HG03097 (cell line): ENCODE data around the gene PCDH9.

ENCODE experiments used
- ATAC-seq: cut with Tn5 transposase; IDR thresholded peaks from one replicate; pipeline ENCODE4 v1.9.1; 2021; ENCODE audit not compliant: unreplicated experiment, low FRiP score

The PCDH9 gene

DNA sequence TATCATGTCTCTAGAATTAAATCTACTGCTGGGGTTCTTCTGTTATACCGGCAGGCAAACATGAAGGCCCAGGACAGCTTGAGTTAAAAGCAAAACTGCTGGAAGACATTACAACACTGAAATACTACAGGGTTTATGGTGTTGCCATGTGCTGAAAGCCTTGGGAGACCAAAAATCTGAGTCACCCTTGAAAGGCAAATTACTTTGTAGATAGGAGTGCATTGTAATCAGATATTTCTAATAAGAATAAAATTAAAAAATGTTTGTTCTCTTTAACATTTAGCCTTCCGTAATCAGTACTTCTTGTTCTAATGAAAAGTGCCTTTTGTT lies 181.3 kb downstream of the PCDH9 start:
- ATAC-seq: no peak

DNA sequence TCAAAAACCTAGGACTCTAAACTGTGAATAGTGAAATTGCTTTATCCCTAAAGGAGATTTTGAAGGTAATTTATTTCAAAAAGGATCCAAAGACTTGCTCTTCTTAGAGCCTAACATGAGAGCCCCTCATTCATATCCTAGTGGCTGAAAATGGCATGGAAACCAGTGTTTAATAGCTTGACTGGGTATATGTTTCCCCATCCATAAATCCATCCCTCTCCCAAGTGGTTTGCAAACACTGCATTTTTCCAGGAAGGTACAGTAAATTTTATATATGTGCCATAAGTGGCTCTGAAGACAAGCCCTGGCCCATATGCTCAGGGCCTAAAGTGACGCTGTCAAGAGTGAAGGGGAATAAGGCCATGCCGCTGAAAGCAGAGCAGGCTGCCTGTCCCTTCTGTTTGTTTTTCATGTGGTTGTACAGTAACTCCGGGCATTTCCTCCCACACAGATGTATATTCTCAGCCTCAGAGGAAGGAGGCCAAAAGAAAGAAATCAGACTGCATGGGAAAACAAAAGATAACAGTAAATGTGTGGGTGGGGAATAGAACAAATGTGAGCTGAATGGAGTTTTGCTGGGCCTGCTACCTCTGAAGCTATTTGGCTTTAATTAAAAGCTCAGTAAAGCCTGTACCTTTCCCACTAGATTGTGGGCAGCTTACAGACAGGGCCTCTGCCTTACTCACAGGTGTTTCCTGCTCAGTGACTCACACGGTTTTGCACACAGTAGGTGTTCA lies 181.9 kb downstream of the PCDH9 start:
- ATAC-seq: peak; percentile 95

DNA sequence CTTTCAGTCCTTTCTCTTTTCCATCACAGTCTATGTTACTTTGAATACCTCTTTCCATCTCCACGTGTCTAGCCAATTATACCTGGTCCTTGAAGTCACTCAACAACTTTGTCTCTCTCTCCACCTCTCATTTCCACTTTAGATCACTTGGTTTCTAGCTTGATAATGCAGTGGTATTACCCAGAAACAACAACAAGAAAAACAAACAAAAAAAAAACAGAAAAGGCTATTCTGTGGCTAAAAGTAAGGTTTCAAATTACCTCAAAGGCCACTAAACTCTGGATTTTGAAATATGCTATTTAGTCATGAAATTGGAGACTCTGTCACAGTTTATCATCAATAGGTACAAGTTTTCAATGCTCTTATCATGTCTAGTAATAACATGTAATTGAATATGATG lies 184.8 kb downstream of the PCDH9 start:
- no peak for ATAC-seq

DNA sequence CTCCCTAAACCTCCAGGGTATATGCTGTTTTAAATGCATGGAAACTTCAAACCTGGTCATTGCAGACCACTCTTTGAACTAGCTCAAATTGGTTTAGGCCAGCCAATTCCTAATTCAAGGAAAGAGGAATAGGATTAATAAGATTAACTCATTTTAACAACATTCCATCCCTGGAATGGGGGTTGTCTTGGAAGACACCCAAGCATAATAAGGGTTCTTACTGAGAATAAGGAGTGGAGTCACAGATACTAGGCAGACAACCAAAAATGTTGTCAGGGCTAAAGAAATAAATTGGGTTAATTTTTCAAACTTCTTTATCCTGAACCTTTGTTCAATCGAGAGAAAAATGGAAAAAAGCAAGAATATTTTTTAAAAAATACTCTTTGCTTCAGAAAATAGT lies 186.2 kb downstream of the PCDH9 start:
- ATAC-seq: no peak

DNA sequence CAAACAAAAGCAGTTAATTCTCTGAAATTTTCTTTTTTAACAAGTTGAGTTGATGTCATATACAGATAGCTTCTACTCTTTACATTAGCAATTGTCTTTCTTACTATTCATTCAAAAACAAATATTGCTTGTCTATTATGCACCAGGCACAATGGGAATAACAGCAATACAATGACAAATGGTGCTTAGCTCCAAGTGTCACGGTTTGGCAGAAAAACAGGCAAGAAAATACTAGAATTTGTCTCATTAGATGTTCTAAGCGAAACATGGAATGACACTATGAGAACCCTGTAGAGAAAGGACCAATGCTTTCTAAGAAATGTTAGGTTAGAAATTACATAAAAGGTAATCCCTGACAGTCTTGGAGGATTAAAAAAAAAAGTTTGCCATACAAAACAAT lies 187.6 kb downstream of the PCDH9 start:
- ATAC-seq: no peak

DNA sequence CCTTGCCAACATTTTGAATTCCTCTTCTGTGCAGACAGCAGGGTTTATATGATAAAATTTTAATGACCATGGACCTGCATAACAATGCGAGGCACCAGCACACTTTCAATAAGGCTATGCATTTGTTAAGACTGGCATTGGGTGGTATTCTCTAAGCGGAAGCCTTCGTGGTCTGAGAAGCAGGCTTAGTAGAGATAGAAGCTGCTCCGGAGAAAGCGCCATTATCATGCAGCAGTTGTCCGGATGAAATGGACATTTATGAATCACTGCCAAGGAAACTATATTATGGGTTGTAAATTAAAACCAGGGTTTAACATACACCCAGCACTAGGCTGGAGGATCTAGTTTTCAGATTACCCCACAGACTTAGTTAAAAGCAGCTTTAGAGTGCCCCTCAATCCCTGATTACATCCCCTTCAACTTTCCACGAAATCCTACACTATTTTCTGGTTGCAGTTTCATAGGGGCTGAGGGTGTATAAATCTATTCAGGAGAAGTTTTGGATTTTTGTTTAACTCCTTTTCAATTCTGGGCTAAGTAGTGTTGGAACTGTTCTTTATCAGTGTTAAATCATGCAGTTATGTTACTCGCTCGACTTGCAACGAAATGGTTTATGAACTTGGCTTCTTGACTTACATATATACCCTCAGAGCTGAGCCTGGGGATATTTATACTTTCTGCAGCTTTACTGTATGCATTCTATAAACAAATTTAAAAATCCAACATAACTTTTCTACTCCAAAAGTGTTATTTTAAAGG lies 193.3 kb downstream of the PCDH9 start:
- no peak for ATAC-seq

DNA sequence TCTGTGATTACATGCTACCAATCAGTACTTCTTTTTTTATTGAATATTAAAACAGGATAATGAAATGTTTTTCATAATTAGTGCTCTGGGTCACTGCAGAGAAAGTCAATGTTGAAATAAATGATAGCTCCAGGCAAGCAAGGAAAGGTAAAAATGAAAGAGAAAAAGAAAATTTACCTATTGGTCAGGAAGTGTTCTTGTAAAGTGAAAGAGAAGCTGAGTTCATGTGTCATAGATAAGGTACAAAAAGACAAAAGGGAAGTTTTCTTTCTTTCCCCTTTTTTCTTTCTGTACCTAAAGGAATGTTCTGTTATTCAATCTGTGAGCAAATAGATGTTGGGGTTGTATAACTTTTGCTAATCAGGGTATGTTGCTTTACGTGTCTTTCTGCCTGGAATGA lies 197.0 kb downstream of the PCDH9 start:
- ATAC-seq: no peak

DNA sequence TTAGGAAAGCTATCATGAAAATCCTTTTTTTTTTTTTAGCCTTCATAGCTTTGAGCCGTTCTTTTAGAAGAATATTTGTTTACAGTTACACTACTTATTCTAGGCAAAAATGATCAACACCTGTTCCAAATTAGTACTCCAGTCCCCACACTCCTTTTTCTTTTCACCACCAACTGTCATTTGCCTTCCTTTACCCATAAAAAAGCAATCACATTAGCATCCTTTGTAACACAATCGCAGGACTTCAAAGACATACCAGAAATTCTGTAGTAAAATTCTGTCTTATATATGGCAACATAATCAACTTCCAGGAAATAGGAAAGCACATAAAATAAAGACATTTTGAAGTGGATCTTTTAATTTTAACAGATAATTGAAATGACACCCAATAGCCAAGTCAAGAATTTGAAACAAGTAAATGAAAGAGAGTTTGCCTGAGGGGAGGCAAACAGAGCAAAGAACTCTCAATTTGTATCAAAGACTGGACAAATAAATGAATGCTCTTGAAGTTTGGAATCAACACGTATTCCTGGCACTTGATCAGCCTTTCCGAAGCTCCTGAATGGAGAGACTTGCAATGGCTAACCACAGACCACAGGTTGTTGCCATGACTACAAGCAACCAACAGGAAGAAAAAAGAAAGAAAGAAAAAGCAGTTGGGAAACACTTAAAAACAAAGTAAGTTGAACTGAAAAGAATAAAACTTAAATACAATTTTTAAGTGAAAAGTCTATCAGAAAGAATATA lies 206.8 kb downstream of the PCDH9 start:
- no peak for ATAC-seq

DNA sequence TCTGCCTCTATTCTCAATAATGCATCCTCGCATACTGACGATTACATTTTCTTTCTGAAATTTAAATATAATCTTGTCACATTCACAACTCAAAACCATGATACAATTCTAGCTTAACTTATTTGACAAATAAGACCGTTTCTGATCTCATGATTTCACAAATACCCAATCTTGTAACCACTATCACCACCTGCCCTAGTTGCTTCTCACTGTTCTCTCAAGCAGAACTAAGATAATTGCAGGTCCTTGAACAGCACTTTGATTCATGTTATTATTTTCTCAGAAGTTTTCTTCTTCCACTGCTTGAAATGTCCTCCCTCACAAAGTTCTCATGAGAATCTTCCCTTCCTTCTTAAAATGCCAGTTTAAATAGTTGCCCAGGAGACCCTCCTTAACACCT lies 211.4 kb downstream of the PCDH9 start:
- ATAC-seq: no peak

DNA sequence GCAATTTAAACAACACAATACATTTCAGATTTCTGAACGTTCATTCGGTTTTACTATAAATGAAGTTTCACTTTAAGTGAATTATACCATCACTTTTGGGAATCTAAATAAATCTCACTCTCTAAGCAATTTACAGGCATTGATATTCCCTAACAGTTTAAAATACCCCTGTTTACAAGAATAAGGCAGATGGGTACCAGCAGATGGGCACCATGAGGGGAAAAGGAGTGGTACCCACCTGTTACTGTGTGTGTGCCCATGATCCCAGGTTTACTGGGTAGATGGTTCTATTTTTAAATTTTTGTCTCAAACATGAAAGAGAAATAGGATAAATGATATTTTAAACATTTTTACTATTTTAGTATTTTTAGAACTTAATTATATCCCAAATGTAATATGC lies 212.9 kb downstream of the PCDH9 start:
- ATAC-seq: no peak

DNA sequence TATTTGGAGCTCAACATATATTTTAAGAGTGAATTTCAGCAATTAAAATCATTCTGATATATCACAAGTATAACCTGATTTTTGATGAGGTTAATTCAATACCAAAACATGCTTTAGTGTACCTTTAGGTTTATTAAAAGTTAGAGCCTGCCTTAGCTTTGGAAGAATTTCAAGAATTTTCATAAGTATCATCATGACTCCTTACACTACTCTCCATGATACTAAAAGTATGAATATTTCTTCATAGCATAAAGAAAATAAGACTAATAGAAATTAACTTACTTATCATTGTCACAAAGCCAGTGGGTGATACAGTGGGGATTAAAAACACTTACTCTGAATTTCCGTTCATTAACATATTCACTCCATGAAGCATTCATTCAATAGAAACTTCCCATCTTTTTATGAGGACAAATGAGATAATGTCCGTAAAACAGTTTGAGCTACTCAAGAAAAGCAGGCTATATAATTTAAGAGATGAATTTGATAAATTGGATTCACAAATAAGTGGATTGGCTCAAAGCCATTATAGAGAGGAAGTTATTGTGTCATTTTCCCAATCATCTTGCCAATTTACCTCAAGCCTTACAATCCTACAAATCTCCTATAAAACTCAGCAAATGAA lies 214.0 kb downstream of the PCDH9 start:
- no peak for ATAC-seq

DNA sequence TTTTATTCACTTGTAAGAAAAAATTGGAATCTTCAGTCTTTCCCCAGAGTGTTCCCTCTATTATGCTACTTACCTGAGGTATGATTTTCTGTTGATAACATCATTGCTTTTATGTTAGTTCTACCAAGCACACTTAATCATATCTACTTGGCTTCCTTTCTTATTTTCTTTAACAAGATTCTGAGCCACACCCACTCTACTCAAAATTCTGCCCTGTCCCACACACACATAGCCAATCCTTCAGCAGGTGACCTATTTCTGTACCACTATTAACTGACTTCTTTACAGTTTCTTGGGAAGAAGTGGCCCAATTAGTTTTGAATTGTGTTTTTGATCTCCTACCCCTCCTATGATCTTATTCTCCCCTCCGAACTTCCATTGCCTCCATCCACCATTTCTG lies 215.7 kb downstream of the PCDH9 start:
- no peak for ATAC-seq

DNA sequence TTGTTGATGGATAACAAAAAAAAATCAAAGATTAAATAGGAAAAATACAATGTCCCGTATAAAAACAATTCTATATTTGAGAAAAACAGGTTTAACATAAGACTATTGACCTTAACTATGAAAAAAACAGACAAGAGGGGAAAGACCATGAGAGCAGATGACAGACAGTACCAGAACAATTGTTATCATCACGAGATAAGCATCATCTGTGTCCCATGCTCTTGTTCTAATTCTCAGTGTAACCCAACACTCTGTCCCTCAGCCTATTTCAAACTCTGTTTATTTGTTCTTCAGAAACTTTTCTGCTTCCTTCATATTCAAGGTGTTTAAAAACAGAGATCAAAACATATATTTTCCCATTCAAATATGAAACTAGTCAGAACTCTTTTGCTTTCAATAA lies 216.4 kb downstream of the PCDH9 start:
- ATAC-seq: no peak

DNA sequence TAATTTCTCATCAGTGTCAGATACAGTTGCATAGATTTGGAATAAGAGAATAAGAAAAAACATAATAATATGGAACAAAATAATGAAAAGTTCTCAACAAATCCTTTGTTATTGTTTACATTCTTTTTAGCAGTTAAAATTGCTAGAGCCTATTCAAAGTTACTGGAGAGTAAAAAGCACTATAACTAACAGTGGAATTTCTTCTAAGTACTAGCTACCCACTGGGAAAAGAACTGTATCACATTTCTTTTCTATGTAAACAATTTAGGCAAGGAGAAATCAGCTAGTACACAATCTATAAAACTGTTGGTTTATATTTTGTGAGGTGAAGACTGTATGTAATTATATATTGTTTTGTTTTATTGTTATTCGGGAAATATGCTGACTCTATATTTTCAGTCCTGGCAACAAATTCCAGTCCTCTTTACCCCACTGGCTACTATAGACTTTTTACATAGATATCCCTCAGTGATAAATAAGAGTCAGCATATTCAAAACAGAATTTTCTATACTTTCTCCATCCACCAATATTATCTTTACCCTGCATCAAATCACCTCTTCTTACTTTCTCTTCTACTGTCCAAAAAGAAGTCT lies 222.0 kb downstream of the PCDH9 start:
- ATAC-seq: no peak

DNA sequence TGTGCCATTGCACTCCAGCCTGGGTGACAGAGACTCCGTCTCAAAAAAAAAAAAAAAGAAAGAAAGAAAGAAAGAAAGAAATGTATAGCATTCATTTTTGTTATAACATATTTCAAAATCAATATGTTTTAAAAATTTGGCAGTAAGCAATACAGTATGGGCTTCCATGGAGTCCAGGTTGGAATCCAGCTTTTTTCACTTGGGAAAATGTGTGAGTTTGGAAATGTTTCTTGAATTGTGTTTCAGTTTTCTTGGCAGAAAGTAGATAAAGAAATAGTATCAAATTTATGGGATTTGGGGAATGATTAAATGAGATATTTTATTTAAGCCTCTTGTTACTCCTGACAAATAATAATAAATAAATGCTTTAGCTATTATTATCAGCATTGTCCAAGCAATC lies 225.6 kb downstream of the PCDH9 start:
- no peak for ATAC-seq

DNA sequence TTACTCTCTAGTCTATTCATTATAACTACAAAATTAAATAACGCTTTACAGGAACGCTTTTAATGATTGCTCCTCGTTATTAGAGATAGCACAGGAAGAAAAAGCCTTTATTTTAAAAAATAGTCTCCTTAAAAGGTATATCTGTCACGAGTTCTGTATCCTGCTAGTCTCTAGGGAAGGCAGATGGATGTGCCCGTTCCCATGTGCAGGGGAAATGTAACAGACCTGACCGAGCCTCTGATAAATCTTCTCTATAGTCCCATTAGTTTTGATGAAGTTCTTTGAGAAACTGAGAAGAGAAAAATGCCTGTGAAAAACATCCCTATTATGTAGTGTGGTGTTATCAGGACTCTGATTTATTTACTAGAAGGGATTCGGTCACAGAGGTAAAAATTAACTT lies 226.4 kb downstream of the PCDH9 start:
- no peak for ATAC-seq

DNA sequence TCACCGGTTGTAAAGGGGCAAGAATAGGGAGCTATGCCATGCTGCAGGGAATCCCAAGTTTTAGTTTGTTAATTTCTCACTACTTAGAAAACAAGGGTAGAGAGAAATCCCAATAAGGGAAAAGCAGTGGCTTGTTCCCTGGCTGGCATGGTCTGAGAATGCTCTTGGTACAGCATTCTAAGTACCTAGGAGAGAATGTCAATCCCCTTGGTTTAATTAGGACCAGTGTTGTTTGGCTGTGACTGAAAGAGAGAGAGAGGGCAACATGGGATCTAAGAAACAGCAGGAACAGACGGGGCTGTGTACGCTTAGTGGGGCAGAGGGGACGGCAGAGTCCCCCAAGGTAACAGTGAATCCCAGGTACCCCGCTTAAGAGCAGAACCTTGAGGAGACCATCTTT lies 228.8 kb downstream of the PCDH9 start:
- ATAC-seq: no peak

DNA sequence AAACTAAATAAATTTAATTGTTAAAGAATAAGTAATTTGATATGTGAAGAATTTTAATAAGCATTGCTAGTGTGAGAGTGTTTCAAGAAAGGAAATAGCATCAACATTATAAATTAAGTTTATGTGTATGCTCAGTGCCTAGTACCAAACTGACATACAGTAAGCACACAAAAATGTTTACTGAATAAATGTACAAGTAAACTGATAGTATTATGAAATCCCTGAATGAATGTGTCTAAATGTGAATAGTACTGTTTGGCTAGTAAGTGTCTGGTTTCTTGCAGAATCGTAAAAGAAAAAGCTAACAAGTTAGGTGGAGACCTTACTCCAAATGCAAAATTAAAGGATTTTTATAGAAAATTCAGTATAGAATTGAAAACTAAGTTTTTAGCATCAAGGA lies 233.6 kb downstream of the PCDH9 start:
- ATAC-seq: no peak

DNA sequence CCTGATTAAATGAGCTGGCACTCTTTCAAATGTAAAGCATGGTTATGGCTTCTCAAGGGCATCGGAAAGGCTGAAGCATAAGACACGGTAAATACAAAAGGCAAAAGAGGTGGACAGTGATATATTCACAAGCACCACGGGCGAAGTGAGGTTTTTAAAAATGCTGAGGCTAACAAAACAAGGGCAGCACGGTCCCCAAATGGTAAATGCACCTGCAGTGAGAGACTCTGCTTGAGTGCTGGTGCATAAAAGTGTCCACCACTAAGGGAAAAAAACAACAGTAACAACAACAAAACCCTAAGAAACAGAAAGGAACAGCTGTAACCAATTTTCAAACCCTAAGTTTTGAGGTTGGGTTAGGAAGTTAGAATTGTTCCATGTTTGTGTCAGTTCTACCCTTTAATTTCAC lies 234.9 kb downstream of the PCDH9 start:
- peak; percentile 90 for ATAC-seq

DNA sequence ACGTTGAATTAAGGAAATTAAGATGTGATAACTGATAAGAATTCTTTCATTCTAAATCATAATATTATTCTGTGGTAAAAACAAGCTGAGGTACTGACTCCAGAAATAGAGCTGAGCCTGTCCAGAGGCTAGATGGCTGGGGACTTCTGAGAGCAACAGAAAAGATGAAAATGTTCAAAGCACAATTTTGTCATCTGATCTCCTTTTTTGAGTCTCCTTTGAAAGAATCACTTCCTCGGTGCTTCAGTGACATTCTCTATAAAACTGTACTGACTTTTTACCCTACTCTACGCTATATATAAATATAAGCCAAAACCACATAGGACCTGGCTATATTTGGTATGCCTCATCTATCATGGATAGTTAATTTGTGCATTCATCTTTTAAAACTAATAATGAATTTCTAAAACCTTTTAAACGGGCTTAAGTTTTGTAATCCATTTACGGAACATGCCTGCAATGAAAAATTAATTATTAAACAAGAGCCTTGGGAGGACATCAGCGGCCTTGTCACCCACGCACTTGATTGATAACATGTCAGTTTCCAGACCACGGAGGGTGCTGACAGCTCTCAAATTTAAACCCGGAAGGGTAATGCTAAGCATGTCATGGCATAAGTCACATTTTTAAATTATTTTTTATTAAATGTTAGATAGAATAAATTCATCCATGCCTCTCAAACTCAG lies 235.5 kb downstream of the PCDH9 start:
- ATAC-seq: peak; percentile 38
